HG03469 (cell line): Measurements from ENCODE around the gene MCM9.
A peak's percentile ranks its signal among the peaks of the same experiment; 100 is the strongest.
"Not testable (repeated sequence)": the region's sequence is repeated elsewhere in the genome, so short reads cannot be mapped to it uniquely, and the experiment has no call there.

Experiments used
- ATAC-seq: cut with Tn5 transposase; IDR thresholded peaks from one replicate; pipeline ENCODE4 v1.9.1; 2021; ENCODE audit warnings: mild to moderate bottlenecking, moderate library complexity, moderate number of reproducible peaks; ENCODE audit not compliant: unreplicated experiment

MCM9 gene

GRCh38 chr6:118808793-118809638 lies 125.9 kb downstream of the MCM9 start:
- ATAC-seq = peak; percentile 55

GRCh38 chr6:118804091-118804490 lies 130.9 kb downstream of the MCM9 start:
- ATAC-seq = no peak

- no peak for ATAC-seq
These were observed 133.7 kb downstream of the MCM9 start for GRCh38 chr6:118801257-118801656.

- ATAC-seq = peak; percentile 90
These were observed 134.4 kb downstream of the MCM9 start for GRCh38 chr6:118800394-118801071.

GRCh38 chr6:118799826-118800225 lies 135.1 kb downstream of the MCM9 start:
- ATAC-seq = no peak

- not testable (repeated sequence) for ATAC-seq
These were observed 138.4 kb downstream of the MCM9 start for GRCh38 chr6:118796548-118796947.

- ATAC-seq = no peak
These were observed 143.5 kb downstream of the MCM9 start for GRCh38 chr6:118791499-118791898.

- ATAC-seq = no peak
These were observed 145.0 kb downstream of the MCM9 start for GRCh38 chr6:118789954-118790353.

- ATAC-seq = no peak
These were observed 145.5 kb downstream of the MCM9 start for GRCh38 chr6:118789419-118789818.

GRCh38 chr6:118788702-118789101 lies 146.3 kb downstream of the MCM9 start:
- ATAC-seq = no peak

- ATAC-seq = no peak
These were observed 147.1 kb downstream of the MCM9 start for GRCh38 chr6:118787724-118788423.

GRCh38 chr6:118786596-118787453 lies 148.1 kb downstream of the MCM9 start:
- no peak for ATAC-seq

- ATAC-seq = no peak
These were observed 149.4 kb downstream of the MCM9 start for GRCh38 chr6:118785601-118786000.

GRCh38 chr6:118784641-118785164 lies 150.3 kb downstream of the MCM9 start:
- ATAC-seq = no peak

- ATAC-seq = no peak
These were observed 150.9 kb downstream of the MCM9 start for GRCh38 chr6:118783931-118784550.

- ATAC-seq = no peak
These were observed 152.3 kb downstream of the MCM9 start for GRCh38 chr6:118782651-118783050.

GRCh38 chr6:118781897-118782296 lies 153.1 kb downstream of the MCM9 start:
- no peak for ATAC-seq

GRCh38 chr6:118780668-118781067 lies 154.3 kb downstream of the MCM9 start:
- no peak for ATAC-seq

- peak; percentile 76 for ATAC-seq
These were observed 158.1 kb downstream of the MCM9 start for GRCh38 chr6:118776607-118777549.
